HL-60 (cell line): ENCODE data around the gene PKIB.

Source experiments
- DNase-seq, 2 experiments: peaks; one replicate each; pipeline ENCODE4 v3.0.0-alpha.2; 2010 to 2020; ENCODE audit warnings: low read depth in 1 of 2, low spot score in 1 of 2
- H3K27ac ChIP-seq: fragments of 250-450 bp; sonication (Bioruptor Pico); replicated peaks from 2 replicates; pipeline ENCODE4 v1.5.1; 2020; ENCODE audit warnings: mild to moderate bottlenecking, moderate library complexity
- H3K27me3 ChIP-seq: fragments of 250-450 bp; sonication (Bioruptor Pico); 2 replicates; pipeline ENCODE4 v1.5.1; 2021; ENCODE audit warnings: mild to moderate bottlenecking, moderate library complexity; ENCODE audit not compliant: insufficient read depth, poor library complexity, severe bottlenecking
- H3K4me3 ChIP-seq: replicated peaks from 2 replicates; pipeline ENCODE4 v1.5.1; 2011; ENCODE audit warnings: mild to moderate bottlenecking, control low read depth, low read length; ENCODE audit not compliant: insufficient read depth
- CTCF ChIP-seq: IDR thresholded peaks from one replicate; pipeline ENCODE4 v1.5.1; 2011; ENCODE audit warnings: low read length, control low read depth, inconsistent platforms; ENCODE audit not compliant: insufficient read depth
- GABPA ChIP-seq: IDR thresholded peaks from 2 replicates; pipeline ENCODE4 v1.6.1; 2012; ENCODE audit warnings: low read depth
- POLR2AphosphoS5 ChIP-seq: IDR thresholded peaks from 2 replicates; pipeline ENCODE4 v1.6.1; 2012; ENCODE audit warnings: low read depth
- REST ChIP-seq: IDR thresholded peaks from 2 replicates; pipeline ENCODE4 v1.6.1; 2012; ENCODE audit warnings: low read depth; ENCODE audit not compliant: insufficient replicate concordance
- SPI1 ChIP-seq: IDR thresholded peaks from 2 replicates; pipeline ENCODE4 v1.6.1; 2012; ENCODE audit warnings: low read depth, mild to moderate bottlenecking, borderline replicate concordance

Gene PKIB

GRCh38 chr6:122565708-122566107 lies 44.5 kb upstream of the PKIB start:
- TF ChIP-seq REST: no peak
- no peak for TF ChIP-seq GABPA
- no peak for TF ChIP-seq CTCF
- no peak for TF ChIP-seq SPI1
- TF ChIP-seq POLR2AphosphoS5: no peak
- no peak for DNase-seq
- H3K4me3 ChIP-seq: no peak overlapping the region
- no peaks in the 10 kb centered on the region for H3K27me3 ChIP-seq
- no peak overlapping the region for H3K27ac ChIP-seq

- no peak for TF ChIP-seq REST
- no peak for TF ChIP-seq GABPA
- no peak for TF ChIP-seq CTCF
- no peak for TF ChIP-seq SPI1
- TF ChIP-seq POLR2AphosphoS5: no peak
- Histone ChIP-seq H3K27ac (no peak overlapping the region), H3K4me3 (no peak overlapping the region), H3K27me3 (no peaks in the 10 kb centered on the region)
- no peak for DNase-seq
Measured at GRCh38 chr6:122567034-122567433, 43.2 kb upstream of the PKIB start.

- H3K4me3 ChIP-seq: no peak overlapping the region
- no peak for DNase-seq
- H3K27ac ChIP-seq: no peak overlapping the region
- H3K27me3 ChIP-seq: no peaks in the 10 kb centered on the region
- TF ChIP-seq SPI1: no peak
- no peak for TF ChIP-seq POLR2AphosphoS5
- TF ChIP-seq CTCF: no peak
- TF ChIP-seq GABPA: no peak
- TF ChIP-seq REST: no peak
Measured at GRCh38 chr6:122568350-122568749, 41.9 kb upstream of the PKIB start.
